CD4-positive, alpha-beta T cell treated with Interleukin-21 for 1 hour (primary cell): Measurements from ENCODE around the gene VTI1A.
"Not testable (repeated sequence)": the region's sequence is repeated elsewhere in the genome, so short reads cannot be mapped to it uniquely, and the experiment has no call there.

Experiments
- DNase-seq: peaks from one replicate; pipeline ENCODE4 v3.0.0-alpha.2; 2020

The VTI1A gene

GRCh38 chr10:112456533-112456932 is 9.5 kb downstream of the VTI1A start:
- DNase-seq: no peak

DNA sequence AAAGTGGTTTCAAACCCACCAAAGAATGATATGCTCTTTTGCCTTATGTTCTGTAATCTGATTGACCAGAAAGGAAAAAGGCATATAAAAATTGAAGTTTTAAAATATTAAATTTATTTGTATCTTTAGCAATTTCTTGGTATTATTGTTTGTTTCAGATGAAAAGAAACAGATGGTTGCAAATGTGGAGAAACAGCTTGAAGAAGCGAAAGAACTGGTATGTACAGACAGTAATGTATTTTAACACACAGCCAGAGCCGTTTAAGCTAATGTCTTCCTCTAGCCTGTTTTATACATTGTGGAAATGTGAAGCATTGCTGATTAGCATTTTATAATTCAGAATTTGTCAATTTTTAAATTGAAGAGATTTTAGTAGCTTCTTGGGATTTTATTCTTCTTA is 13.4 kb downstream of the VTI1A start:
- DNase-seq: no peak

DNA sequence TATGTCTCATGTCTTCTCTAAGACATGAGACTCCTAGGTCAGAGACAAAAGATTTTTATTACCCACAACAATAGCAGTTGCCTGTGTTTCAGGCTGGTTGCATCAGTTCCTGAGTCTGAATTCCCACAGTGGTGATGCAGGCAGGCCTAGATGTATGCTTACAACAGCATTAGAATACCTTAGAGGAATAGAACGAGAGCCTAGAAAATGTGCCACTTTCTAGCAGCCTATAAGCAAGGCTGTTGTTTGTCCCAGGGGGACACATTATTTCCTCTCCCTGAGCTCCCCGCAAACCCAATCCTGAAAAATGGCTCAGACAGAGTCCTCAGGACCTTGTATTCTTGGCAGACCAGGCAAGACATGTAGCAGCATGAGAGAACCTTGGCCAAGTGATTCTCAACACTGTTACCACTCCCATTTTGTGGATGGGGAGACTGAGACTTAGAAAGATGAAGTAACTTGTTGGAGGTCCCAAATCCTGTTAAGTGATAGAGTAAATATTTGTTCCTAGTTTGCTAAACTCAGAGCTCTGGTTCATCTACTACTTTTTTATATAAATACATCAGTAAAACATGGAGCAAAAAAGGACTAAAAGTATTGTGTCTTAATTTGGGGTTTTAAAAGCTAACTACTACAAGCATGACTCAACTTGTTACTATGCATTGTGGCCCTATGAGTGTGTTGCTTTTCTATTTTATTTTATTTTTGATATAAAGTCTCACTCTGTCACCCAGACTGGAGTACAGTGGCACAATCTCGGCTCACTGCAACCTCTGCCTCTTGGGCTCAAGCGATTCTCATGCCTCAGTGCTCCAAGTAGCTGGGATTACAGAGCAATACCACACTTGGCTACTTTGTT is 14.2 kb downstream of the VTI1A start:
- DNase-seq: no peak

DNA sequence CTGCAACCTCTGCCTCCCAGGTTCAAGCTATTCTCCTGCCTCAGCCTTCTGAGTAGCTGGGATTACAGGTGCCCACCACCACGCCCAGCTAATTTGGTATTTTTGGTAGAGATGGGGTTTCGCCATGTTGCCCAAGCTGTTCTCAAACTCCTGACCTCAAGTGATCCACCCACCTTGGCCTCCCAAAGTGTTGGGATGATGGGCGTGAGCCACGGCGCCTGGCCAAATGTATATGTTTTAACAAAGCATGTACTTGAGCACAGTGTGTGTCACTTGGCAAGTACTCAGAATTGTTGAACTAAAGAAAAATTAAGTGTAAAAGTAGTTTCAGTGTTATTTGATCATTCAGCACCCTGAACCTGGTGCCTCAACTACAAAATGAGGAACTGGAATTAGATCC is 17.1 kb downstream of the VTI1A start:
- not testable (repeated sequence) for DNase-seq

- no peak for DNase-seq
These were observed 18.4 kb downstream of the VTI1A start for GRCh38 chr10:112465299-112465883.

DNA sequence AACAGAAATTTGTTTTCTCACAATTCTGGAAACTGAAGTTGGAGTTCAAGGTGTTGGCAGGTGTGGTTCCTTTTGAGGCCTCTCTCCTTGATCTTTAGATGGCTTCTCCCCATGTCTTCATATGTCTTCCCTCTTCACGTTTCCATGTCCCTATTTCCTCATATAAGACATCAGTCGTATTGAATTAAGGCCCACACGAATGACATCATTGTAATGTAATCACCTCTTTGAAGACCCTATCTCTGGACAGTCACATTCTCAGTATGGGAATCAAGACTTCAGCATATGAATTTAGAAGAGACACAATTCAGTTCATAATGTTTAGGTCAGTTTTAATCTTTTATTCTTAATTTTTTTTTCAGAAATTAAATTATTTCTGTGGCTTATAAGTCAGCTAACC is 19.8 kb downstream of the VTI1A start:
- DNase-seq: no peak

DNA sequence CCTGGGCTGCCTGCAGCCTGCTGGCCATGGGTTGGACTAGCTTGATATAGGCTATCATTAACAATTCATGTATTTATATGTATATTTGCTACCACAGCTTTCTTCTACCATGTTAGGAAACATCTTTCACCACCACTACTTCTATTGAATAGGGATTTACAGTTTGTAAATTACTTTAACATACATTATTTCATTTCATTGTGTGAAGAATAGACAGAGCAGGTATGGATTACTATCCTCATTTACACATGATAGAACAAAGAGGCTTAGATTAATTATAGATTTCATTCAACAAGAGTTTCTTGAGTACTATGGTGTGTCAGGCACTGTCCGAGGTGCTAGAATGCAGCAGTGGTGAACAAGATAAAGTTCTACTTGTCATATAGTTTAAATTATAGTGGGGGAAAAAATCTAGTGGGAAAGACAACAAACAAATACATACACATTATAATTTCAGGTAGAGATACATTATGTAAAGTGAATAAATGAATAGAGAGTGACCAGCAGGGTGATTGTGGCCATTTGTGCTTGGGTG is 20.6 kb downstream of the VTI1A start:
- DNase-seq: no peak

DNA sequence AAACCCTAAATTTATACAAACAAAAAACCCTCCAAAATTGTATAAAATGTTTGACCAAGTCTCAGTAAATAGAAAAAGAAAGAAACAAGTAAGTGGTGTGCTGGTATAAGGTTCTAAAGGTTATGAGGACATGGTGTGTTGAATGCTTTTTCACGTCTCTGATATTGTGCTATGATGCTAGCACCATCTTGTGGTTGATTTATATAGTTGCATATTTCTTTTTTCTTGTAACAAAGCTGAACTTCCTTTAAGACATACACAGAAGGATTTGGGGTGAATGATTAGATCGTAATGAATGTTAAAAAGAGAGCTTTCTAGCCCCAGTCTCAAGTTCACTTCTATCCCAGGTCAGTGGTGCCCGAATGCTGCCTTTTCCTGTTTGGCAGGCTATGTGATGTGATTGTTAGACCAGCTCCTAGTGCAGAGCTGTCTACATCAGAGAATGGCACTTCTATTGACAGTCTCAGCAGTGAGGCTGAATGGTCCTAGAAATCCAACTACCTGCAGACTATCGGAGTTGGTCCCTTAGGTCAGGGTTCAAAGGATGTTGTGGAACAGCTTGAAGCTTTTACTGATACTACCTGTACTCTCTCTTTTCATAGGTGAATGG is 25.0 kb downstream of the VTI1A start:
- peak; percentile 54 for DNase-seq

DNA sequence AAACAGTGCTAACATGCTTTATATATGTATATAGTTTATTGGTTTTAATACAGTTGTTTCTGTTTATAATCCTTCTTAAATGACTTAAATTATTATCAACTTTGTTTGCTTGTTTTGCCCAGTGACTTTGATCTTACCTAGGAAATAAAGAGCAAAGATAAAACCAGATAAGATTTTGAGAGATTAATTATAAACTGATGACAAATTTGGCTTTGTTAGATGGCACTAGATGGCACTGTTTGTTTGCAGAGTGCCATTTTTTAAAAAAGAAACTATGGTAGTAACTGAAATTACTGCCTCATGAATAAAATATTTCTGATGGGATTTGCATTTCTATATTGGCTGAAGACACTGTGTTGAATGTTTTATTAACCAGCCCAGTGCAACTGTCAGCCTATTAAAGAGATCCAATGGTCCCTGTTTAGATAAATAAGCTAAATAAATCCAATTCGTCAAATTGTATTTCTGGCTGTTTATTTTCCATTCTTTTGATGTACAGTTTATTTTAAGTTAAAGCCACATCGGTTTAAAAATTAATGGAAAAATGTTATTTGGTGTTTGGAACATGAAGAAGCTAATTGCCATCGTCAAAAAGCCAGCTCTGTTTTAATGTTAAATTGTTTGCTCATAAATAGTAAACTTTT is 28.7 kb downstream of the VTI1A start:
- peak; percentile 2 for DNase-seq

- no peak for DNase-seq
These were observed 34.6 kb downstream of the VTI1A start for GRCh38 chr10:112481602-112482001.

- no peak for DNase-seq
These were observed 37.4 kb downstream of the VTI1A start for GRCh38 chr10:112484399-112484798.

- no peak for DNase-seq
These were observed 40.9 kb downstream of the VTI1A start for GRCh38 chr10:112487964-112488363.

- no peak for DNase-seq
These were observed 43.5 kb downstream of the VTI1A start for GRCh38 chr10:112490545-112490944.

DNA sequence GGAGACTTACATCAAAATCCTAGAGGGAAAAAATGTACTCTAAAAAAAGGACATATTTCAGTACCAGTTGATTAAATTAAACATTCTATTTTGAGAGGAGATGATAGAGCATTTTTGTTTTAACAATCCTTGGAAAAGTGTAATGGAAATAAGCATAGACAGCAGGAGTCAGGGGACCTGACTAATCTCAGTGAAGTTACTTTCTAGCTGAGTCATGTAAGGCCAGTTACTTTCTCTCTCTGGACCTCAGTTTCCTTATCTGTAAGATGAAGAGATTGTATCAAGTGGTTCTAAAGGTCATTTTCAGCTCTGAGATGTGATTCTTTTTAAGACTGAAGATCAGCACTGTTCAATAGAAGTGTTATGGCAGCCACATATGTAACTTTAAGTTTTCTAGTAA is 44.1 kb downstream of the VTI1A start:
- DNase-seq: no peak

GRCh38 chr10:112492736-112493135 is 45.7 kb downstream of the VTI1A start:
- no peak for DNase-seq

DNA sequence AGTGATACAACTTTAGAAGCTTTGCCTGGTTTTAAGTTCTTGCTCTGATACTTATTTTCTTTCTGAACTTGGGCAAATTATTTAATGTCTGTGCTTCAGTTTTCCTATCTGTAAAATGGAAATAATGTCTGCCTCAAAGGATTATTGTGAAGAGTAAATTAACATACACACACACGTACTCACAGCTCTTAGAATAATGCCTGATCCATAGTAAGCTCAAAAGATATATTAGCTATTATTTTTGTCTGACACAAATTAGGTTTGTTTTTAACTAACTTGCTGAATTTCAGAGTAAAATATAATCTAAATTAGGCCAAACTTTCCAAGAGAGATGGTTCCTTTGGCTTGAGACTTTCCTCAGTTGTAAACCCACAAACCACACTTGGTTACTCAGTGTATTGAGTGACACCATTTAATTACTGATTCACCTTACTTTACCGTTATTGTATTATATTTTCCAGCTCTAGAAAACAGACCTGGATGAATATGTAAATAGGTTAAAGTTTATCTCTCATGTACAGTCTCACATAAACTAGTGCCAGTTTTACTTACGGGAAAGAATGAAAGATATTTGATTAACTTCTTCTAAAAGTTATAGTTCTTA is 50.4 kb downstream of the VTI1A start:
- no peak for DNase-seq

DNA sequence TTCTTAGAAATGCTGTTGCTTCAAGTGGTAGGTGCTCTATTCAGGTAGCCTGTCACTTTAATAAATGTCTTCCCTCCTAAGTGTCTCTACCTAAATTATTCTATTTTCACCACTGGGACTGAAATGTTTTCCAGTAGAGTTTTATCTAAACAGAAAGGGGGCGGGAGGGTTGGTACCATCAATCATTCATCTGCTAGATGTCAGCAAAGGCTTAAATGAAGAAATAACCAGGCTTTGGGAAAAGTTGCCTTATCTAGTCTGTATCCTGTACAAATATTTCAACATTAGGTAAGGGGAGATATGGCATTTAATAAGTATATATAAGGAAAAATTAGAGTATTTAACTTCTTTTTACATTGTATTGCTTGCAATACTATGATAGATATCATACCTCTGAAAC is 51.8 kb downstream of the VTI1A start:
- DNase-seq: no peak

DNA sequence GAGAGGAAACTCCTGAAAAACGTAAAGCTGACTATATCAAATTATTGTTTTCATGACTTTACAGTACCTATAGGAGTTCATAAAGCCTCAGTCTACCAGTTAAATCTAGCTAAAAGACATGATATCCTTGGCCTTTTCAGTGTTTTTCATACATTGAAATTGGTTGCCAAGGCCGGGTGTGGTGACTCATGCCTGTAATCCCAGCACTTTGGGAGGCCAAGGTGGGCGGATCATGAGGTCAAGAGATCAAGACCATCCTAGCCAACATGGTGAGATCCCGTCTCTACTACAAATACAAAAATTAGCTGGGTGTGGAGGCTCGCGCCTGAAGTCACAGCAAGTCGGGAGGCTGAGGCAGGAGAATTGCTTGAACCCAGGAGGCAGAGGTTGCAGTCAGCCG is 53.0 kb downstream of the VTI1A start:
- not testable (repeated sequence) for DNase-seq

- no peak for DNase-seq
These were observed 55.5 kb downstream of the VTI1A start for GRCh38 chr10:112502536-112502935.

- DNase-seq: no peak
These were observed 56.6 kb downstream of the VTI1A start for GRCh38 chr10:112503643-112504042.

GRCh38 chr10:112507046-112507445 is 60.0 kb downstream of the VTI1A start:
- no peak for DNase-seq

- DNase-seq: no peak
These were observed 61.0 kb downstream of the VTI1A start for GRCh38 chr10:112507988-112508387.
